Stimulated activated CD4-positive, alpha-beta T cell treated with anti-CD3 and anti-CD28 coated beads, TNF-alpha, amount 100 ng/mL, for 4 hours (primary cell): ENCODE data around the gene PSMB2.

ENCODE experiments used
- DNase-seq, 3 experiments: peaks; one replicate each; pipeline ENCODE4 v3.0.0-alpha.2; 2020; ENCODE audit warnings: low read depth in 3 of 3

The PSMB2 gene

DNA sequence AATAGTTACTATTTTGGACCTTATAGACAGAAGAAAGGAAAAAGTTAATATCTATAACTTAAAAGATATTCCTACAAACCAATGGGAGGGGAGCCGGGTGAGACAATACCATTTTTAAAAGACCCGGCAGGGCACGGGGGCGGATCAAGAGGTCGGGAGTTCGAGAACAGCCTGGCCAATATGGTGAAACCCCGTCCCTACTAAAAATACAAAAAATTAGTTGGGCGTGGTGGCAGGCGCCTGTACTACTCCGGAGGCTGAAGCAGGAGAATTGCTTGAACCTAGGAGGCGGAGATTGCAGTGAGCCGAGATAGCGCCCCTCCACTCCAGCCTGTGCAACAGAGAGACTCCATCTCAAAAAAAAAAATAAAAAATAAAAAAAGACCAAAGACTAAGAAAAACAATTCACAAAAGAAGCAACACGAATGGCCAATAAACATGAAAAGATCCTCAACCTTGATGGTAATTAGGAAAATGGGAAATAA lies 1.2 kb upstream of the PSMB2 start:
- no peak for DNase-seq

- peak in 1 of 3 experiments; percentile 3 for DNase-seq
Measured at GRCh38 chr1:35640380-35641232, 720 bp downstream of the PSMB2 start.

- DNase-seq, result no peak
Measured at GRCh38 chr1:35637401-35637809, 3.9 kb downstream of the PSMB2 start.

GRCh38 chr1:35633547-35633946 lies 7.8 kb downstream of the PSMB2 start:
- no peak for DNase-seq

GRCh38 chr1:35631396-35631795 lies 9.9 kb downstream of the PSMB2 start:
- DNase-seq, result no peak

DNA sequence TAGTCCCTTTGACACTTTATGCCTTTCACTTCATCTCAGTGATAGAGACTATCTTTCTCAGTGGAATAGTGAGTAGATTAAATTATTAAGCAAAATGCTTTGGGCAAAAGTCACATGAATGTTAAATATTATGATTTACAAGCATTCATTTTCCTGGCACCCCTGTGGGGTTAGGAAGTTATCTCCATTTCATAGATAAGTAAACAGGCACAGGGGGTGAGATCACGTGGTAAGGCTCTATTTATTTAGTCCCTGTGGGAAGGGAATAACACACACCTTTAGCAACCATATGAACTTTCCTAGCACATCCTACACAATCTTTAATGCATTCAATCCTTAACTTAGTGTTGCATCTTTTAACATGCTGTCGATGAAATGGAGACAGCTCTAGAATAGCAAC lies 12.3 kb downstream of the PSMB2 start:
- no peak for DNase-seq

DNA sequence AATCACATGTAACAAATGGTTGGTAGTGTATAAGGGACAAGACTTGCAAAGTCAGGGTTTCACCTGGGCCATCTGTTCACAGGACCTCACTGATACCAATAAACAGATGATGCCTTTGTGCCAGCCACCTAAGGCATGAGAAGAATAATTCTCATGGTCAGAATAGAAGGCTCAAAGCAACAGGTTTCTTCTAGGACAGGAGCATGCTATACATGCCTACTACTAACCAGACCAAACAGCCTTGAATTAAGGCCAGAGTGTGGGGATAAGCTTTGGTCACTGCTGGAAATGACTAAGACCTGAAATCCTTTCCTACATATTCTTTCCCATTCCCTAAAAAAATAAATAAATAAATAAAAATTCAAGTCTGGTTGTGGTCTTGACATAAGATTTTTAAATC lies 17.5 kb downstream of the PSMB2 start:
- DNase-seq, result no peak

- no peak for DNase-seq
Measured at GRCh38 chr1:35622510-35623178, 18.7 kb downstream of the PSMB2 start.

DNA sequence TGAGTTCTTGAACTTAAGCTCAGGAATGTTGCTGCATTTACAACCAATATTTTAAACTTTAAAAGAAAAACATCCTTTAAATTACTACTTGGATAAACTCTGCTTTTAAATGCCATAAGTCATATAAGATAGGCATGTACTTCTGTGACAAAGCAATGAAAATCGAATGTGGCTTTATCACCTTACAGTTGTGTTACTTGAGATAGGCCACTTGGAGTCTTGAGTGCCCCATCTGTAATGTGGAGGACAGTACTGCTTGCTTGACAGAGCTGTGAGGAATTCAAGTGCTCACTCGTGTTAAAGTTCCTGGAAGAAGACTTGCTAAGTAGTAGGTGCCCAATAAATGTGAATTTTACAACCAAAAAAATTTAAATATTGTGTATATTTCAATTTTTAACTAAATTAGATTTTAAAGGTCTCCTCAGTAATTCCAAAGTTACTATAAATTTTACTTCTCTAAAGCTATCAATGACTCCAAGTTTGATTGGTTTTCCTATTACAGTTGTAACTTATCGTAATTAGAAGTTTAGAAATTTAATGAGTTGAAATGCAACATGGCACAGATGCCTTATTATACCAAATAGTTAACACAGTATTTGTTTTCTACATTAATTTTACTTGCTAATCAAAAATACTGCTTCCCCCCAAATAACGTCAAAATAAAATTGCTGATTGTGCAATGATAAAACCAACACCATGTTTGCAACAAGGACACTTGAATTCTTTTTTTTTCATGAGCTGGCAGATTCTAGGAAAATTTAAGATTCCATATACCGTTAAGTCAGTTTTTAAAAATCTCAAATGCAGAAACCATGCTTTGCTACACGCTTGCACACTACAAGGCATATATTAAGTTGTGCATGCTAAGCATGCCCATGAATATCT lies 21.8 kb downstream of the PSMB2 start:
- no peak for DNase-seq

- no peak for DNase-seq
Measured at GRCh38 chr1:35615440-35615839, 25.9 kb downstream of the PSMB2 start.

DNA sequence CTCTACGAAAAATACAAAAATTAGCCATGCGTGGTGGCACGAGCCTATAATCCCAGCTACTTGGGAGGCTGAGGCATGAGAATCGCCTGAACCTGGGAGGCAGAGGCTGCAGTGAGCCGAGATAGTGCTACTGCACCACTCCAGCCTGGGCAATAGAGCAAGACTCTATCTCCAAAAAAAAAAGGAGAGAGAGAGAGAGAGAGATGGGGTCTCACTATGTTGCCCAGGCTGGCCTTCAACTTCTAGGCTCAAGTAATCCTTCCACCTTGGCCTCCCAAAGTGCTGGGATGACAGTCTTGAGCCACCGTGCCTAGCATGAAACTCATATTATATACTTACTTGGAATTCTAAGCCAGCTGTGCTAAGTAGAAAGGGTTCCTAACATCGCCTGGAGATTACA lies 29.7 kb downstream of the PSMB2 start:
- no peak for DNase-seq

- no peak for DNase-seq
Measured at GRCh38 chr1:35605867-35606182, 35.5 kb downstream of the PSMB2 start.

GRCh38 chr1:35605071-35605866 lies 36.1 kb downstream of the PSMB2 start:
- DNase-seq, result no peak

GRCh38 chr1:35603941-35604340 lies 37.4 kb downstream of the PSMB2 start:
- DNase-seq, result no peak

- no peak for DNase-seq
Measured at GRCh38 chr1:35603468-35603867, 37.9 kb downstream of the PSMB2 start.

- DNase-seq, result no peak
Measured at GRCh38 chr1:35600593-35600992, 40.7 kb downstream of the PSMB2 start.

GRCh38 chr1:35599411-35599810 lies 41.9 kb downstream of the PSMB2 start:
- DNase-seq, result no peak

GRCh38 chr1:35598895-35599294 lies 42.4 kb downstream of the PSMB2 start:
- no peak for DNase-seq

GRCh38 chr1:35597870-35598269 lies 43.5 kb downstream of the PSMB2 start:
- DNase-seq, result no peak

GRCh38 chr1:35595684-35596083 lies 45.6 kb downstream of the PSMB2 start:
- DNase-seq, result no peak

GRCh38 chr1:35594005-35594760 lies 47.1 kb downstream of the PSMB2 start:
- no peak for DNase-seq
